Suprapubic skin (tissue), 3 donors: ENCODE data around the gene PITHD1.

Source experiments
- EP300 ChIP-seq: sonication (generic); formaldehyde crosslinking; IDR thresholded peaks from one replicate; pipeline ENCODE4 v1.6.1; 2017; ENCODE audit warnings: antibody characterized with exemption
- TF ChIP-seq, protein P1 (sequence below), 2 donors: fragments of 200-600 bp in 1 of 2; fragments of 450-650 bp in 1 of 2; sonication (generic) in 1 of 2; IDR thresholded peaks; one replicate each; pipeline ENCODE4 v1.5.1; 2016 to 2019; ENCODE audit warnings: antibody characterized with exemption in 2 of 2, mild to moderate bottlenecking in 1 of 2, moderate library complexity in 1 of 2

- TF ChIP-seq, protein P1, sequence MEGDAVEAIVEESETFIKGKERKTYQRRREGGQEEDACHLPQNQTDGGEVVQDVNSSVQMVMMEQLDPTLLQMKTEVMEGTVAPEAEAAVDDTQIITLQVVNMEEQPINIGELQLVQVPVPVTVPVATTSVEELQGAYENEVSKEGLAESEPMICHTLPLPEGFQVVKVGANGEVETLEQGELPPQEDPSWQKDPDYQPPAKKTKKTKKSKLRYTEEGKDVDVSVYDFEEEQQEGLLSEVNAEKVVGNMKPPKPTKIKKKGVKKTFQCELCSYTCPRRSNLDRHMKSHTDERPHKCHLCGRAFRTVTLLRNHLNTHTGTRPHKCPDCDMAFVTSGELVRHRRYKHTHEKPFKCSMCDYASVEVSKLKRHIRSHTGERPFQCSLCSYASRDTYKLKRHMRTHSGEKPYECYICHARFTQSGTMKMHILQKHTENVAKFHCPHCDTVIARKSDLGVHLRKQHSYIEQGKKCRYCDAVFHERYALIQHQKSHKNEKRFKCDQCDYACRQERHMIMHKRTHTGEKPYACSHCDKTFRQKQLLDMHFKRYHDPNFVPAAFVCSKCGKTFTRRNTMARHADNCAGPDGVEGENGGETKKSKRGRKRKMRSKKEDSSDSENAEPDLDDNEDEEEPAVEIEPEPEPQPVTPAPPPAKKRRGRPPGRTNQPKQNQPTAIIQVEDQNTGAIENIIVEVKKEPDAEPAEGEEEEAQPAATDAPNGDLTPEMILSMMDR (IDR thresholded peaks at IDR 0.05): no peak
- TF ChIP-seq EP300: no peak
Measured at GRCh38 chr1:23736437-23737134, 41.6 kb upstream of the PITHD1 start.
